Measurements from ENCODE around the gene KRTAP6-2. TPM values are rescaled to one million over a fixed set of nuclear protein-coding genes. Genes with fewer than 3 reads are reported as not detected.

The KRTAP6-2 gene
- total RNA-seq, 1 donor from 2014 or later = not detected

GRCh38 chr21:30577766-30578165, 20.9 kb downstream of the KRTAP6-2 start:
- intact Hi-C loops (cut with micrococcal nuclease) = no loop called here

GRCh38 chr21:30567617-30568016, 31.1 kb downstream of the KRTAP6-2 start:
- intact Hi-C loops (cut with micrococcal nuclease) = no loop called here

DNA sequence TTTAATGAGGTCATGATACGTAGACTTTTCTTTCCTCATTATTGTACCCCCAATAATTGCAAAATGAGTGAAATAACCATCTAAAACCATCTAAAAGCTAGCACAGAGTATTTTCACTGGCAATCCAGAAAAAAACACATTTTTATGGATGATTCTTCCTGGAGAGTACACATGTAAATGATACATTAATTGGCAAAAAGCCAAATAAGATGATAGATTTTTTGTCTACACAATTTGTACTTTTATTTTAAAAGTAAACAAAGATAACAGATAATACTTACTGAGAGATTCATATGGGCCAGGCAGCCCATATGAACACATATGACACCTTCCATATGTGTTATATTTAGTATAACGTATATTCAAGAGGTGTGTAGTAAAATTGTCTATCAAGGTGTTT, 35.1 kb downstream of the KRTAP6-2 start:
- intact Hi-C loops (cut with micrococcal nuclease) = no loop called here

DNA sequence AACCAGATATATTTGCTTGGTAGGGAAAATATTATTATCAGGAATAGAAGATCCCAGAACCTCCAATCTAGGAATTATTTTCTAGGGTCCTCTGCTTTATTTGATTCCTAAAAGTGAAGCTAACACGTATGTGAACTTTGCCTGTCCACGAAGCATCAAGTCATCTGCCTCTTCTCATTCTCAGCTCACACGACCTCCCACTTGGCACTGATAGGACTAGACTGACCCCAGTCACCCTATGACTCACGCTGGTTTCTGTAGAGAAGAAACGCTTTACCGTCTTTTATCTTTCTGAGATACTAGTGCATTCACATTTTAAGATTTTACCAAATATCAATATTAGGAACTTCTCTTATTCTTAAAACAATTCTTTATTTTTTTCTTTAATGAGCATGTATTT, 35.6 kb downstream of the KRTAP6-2 start:
- intact Hi-C loops (cut with micrococcal nuclease) = no loop called here

DNA sequence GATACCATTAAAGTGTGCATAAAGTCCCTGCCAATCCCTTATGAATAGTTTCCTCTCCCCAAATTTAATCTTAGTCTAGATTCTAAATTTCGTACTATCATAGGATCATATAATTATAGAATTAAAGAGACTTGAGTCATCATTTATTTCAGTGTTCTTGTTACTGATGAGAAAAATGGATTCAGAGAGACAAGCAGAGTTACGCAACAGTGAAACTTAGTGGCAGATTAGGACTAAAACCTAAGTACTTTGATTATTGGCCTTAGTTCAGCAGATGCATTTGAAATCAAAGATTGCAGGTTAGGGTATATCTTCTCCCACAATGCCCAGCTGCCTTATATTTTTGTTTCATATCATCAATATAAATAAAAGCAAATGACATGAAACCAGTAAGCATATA, 36.7 kb downstream of the KRTAP6-2 start:
- intact Hi-C loops (cut with micrococcal nuclease) = no loop called here

- intact Hi-C loops (cut with micrococcal nuclease) = no loop called here
These were observed 37.3 kb downstream of the KRTAP6-2 start, which contains the start of gene KRTAP19-7 for GRCh38 chr21:30561264-30561895. Gene KRTAP19-7 (minus strand): TSS chr21:30561314. CDS start chr21:30561289, 25 bp downstream.

- intact Hi-C loops (cut with micrococcal nuclease) = no loop called here
These were observed 43.6 kb downstream of the KRTAP6-2 start for GRCh38 chr21:30555095-30555494.

GRCh38 chr21:30552782-30553181, 45.9 kb downstream of the KRTAP6-2 start:
- intact Hi-C loops (cut with micrococcal nuclease) = no loop called here

Other genes with a start within 250 kb of the KRTAP6-2 start
- gene KRTAP13-2, start 226.6 kb downstream of the KRTAP6-2 start, total RNA-seq = not detected in 2 replicates
- gene KRTAP13-1, start 202.9 kb downstream of the KRTAP6-2 start, total RNA-seq = not detected in 2 replicates
- not detected in 2 replicates for gene KRTAP13-3, start 173.0 kb downstream of the KRTAP6-2 start, total RNA-seq
- gene KRTAP13-4, start 168.7 kb downstream of the KRTAP6-2 start, total RNA-seq = not detected in 2 replicates
- not detected in 2 replicates for gene KRTAP15-1, start 158.6 kb downstream of the KRTAP6-2 start, total RNA-seq
- not detected in 2 replicates for gene KRTAP19-1, start 118.5 kb downstream of the KRTAP6-2 start, total RNA-seq
- not detected in 2 replicates for gene KRTAP19-2, start 111.5 kb downstream of the KRTAP6-2 start, total RNA-seq
- gene KRTAP19-3, start 106.9 kb downstream of the KRTAP6-2 start, total RNA-seq = not detected in 2 replicates
- not detected in 2 replicates for gene KRTAP19-4, start 101.7 kb downstream of the KRTAP6-2 start, total RNA-seq
- gene KRTAP19-5, start 96.8 kb downstream of the KRTAP6-2 start, total RNA-seq = not detected in 2 replicates
- gene KRTAP19-6, start 57.0 kb downstream of the KRTAP6-2 start, total RNA-seq = not detected in 2 replicates
- not detected in 2 replicates for gene KRTAP19-7, start 37.6 kb downstream of the KRTAP6-2 start, total RNA-seq
- gene KRTAP22-2, start 8.5 kb downstream of the KRTAP6-2 start, total RNA-seq = not detected in 2 replicates
- not detected in 2 replicates for gene KRTAP6-3, start 6.5 kb downstream of the KRTAP6-2 start, total RNA-seq
- not detected in 2 replicates for gene KRTAP22-1, start 2.2 kb upstream of the KRTAP6-2 start, total RNA-seq
- not detected in 2 replicates for gene KRTAP6-1, start 15.0 kb upstream of the KRTAP6-2 start, total RNA-seq
- gene KRTAP20-1, start 17.5 kb upstream of the KRTAP6-2 start, total RNA-seq = not detected in 2 replicates
- gene KRTAP20-4, start 21.7 kb upstream of the KRTAP6-2 start, total RNA-seq = not detected in 2 replicates
- gene KRTAP20-2, start 36.3 kb upstream of the KRTAP6-2 start, total RNA-seq = not detected in 2 replicates
- not detected in 2 replicates for gene KRTAP20-3, start 44.0 kb upstream of the KRTAP6-2 start, total RNA-seq
- gene KRTAP21-3, start 119.9 kb upstream of the KRTAP6-2 start, total RNA-seq = not detected in 2 replicates
- not detected in 2 replicates for gene KRTAP21-2, start 148.4 kb upstream of the KRTAP6-2 start, total RNA-seq
- not detected in 2 replicates for gene KRTAP21-1, start 156.5 kb upstream of the KRTAP6-2 start, total RNA-seq
- not detected in 2 replicates for gene KRTAP8-1, start 214.4 kb upstream of the KRTAP6-2 start, total RNA-seq
- not detected in 2 replicates for gene KRTAP7-1, start 230.9 kb upstream of the KRTAP6-2 start, total RNA-seq

Data from T-helper 1 cell treated with Interleukin-12 subunit alpha and Interleukin-12 subunit beta and Interleukin-4 antibody, amounts not matched to agents 30 ng/mL and 1 ng/mL, for 36 hours (primary cell).